Measurements from ENCODE around the gene MVB12B.

Gene MVB12B

GRCh38 chr9:126513159-126514036, 186.8 kb downstream of the MVB12B start:
- no peak for DNase-seq

GRCh38 chr9:126514037-126514821, 187.6 kb downstream of the MVB12B start:
- no peak for DNase-seq

- DNase-seq: no peak
These were observed 188.6 kb downstream of the MVB12B start for GRCh38 chr9:126515001-126515872.

- DNase-seq: no peak
These were observed 189.4 kb downstream of the MVB12B start for GRCh38 chr9:126515873-126516505.

GRCh38 chr9:126516561-126516935, 189.9 kb downstream of the MVB12B start:
- no peak for DNase-seq

GRCh38 chr9:126516936-126517832, 190.6 kb downstream of the MVB12B start:
- peak; percentile 77 for DNase-seq

GRCh38 chr9:126517833-126518356, 191.3 kb downstream of the MVB12B start:
- no peak for DNase-seq

GRCh38 chr9:126518763-126519162, 192.1 kb downstream of the MVB12B start:
- no peak for DNase-seq

GRCh38 chr9:126519660-126520420, 193.2 kb downstream of the MVB12B start:
- no peak for DNase-seq

- no peak for DNase-seq
These were observed 193.8 kb downstream of the MVB12B start for GRCh38 chr9:126520453-126520852.

GRCh38 chr9:126521089-126521488, 194.5 kb downstream of the MVB12B start:
- no peak for DNase-seq

GRCh38 chr9:126521551-126521950, 194.9 kb downstream of the MVB12B start:
- DNase-seq: no peak

GRCh38 chr9:126521976-126522590, 195.5 kb downstream of the MVB12B start:
- no peak for DNase-seq

GRCh38 chr9:126522612-126523356, 196.2 kb downstream of the MVB12B start:
- no peak for DNase-seq

GRCh38 chr9:126523611-126524111, 197.0 kb downstream of the MVB12B start:
- DNase-seq: no peak

GRCh38 chr9:126524353-126525077, 197.9 kb downstream of the MVB12B start:
- no peak for DNase-seq

- DNase-seq: no peak
These were observed 199.8 kb downstream of the MVB12B start for GRCh38 chr9:126526218-126527108.
